GM12801 (cell line): ENCODE data around the gene DOCK4.

Experiments
- CTCF ChIP-seq: IDR thresholded peaks from one replicate; pipeline ENCODE4 v1.5.1; 2011; ENCODE audit warnings: control low read depth; ENCODE audit not compliant: insufficient read length; ENCODE audit errors: extremely low read depth

The DOCK4 gene

GRCh38 chr7:111933609-111934008 is 272.6 kb downstream of the DOCK4 start:
- TF ChIP-seq CTCF: no peak

GRCh38 chr7:111931958-111932357 is 274.2 kb downstream of the DOCK4 start:
- no peak for TF ChIP-seq CTCF

GRCh38 chr7:111931016-111931517 is 275.1 kb downstream of the DOCK4 start:
- TF ChIP-seq CTCF: no peak

GRCh38 chr7:111929264-111929663 is 276.9 kb downstream of the DOCK4 start:
- no peak for TF ChIP-seq CTCF

- TF ChIP-seq CTCF: no peak
Measured at GRCh38 chr7:111927353-111928019, 278.7 kb downstream of the DOCK4 start.

- no peak for TF ChIP-seq CTCF
Measured at GRCh38 chr7:111920329-111920728, 285.9 kb downstream of the DOCK4 start.

GRCh38 chr7:111919631-111920179 is 286.5 kb downstream of the DOCK4 start:
- TF ChIP-seq CTCF: no peak
